ENCODE results near the gene MAN1C1.
"Not testable (repeated sequence)": the region's sequence is repeated elsewhere in the genome, so short reads cannot be mapped to it uniquely, and the experiment has no call there.

Gene MAN1C1

GRCh38 chr1:25583519-25584370 lies 32.8 kb upstream of the MAN1C1 start:
- DNase-seq: no peak

- no peak for DNase-seq
These were observed 30.4 kb upstream of the MAN1C1 start for GRCh38 chr1:25586181-25586588.

- no peak for DNase-seq
These were observed 29.3 kb upstream of the MAN1C1 start for GRCh38 chr1:25587290-25587689.

GRCh38 chr1:25588224-25588623 lies 28.4 kb upstream of the MAN1C1 start:
- not testable (repeated sequence) for DNase-seq

- not testable (repeated sequence) for DNase-seq
These were observed 27.8 kb upstream of the MAN1C1 start for GRCh38 chr1:25588786-25589185.

GRCh38 chr1:25590096-25590824 lies 26.3 kb upstream of the MAN1C1 start:
- DNase-seq: no peak

- no peak for DNase-seq
These were observed 22.7 kb upstream of the MAN1C1 start for GRCh38 chr1:25593861-25594260.

GRCh38 chr1:25594971-25595370 lies 21.6 kb upstream of the MAN1C1 start:
- no peak for DNase-seq

- not testable (repeated sequence) for DNase-seq
These were observed 19.9 kb upstream of the MAN1C1 start for GRCh38 chr1:25596641-25597040.

- DNase-seq: no peak
These were observed 17.7 kb upstream of the MAN1C1 start for GRCh38 chr1:25598879-25599278.

GRCh38 chr1:25599969-25600610 lies 16.5 kb upstream of the MAN1C1 start:
- no peak for DNase-seq

- not testable (repeated sequence) for DNase-seq
These were observed 15.5 kb upstream of the MAN1C1 start for GRCh38 chr1:25600971-25601699.

GRCh38 chr1:25603779-25604538 lies 12.6 kb upstream of the MAN1C1 start:
- not testable (repeated sequence) for DNase-seq

GRCh38 chr1:25607123-25607522 lies 9.5 kb upstream of the MAN1C1 start:
- no peak for DNase-seq

- DNase-seq: peak; percentile 91
These were observed 8.0 kb upstream of the MAN1C1 start for GRCh38 chr1:25608488-25609178.

GRCh38 chr1:25609921-25610320 lies 6.7 kb upstream of the MAN1C1 start:
- no peak for DNase-seq

GRCh38 chr1:25610822-25611630 lies 5.6 kb upstream of the MAN1C1 start:
- DNase-seq: peak; percentile 37

- DNase-seq: no peak
These were observed 4.7 kb upstream of the MAN1C1 start for GRCh38 chr1:25611843-25612242.

GRCh38 chr1:25612421-25612820 lies 4.2 kb upstream of the MAN1C1 start:
- DNase-seq: no peak

GRCh38 chr1:25613091-25613490 lies 3.5 kb upstream of the MAN1C1 start:
- no peak for DNase-seq

All from OCI-M1 (cell line).